DMS79 treated with DMSO at 0.1 percent for 48 hours (cell line): ENCODE measurements around the gene DYNC1LI1.

Source experiments
- DNase-seq: peaks from one replicate; lab custom pipeline; 2025; lab: John Stamatoyannopoulos, UW

The DYNC1LI1 gene

GRCh38 chr3:32570421-32571191 lies at the start of gene DYNC1LI1:
DYNC1LI1 (minus strand) TSS chr3:32570858; CDS start chr3:32570770, 88 bp downstream.
- peak; percentile 68 for DNase-seq

DNA sequence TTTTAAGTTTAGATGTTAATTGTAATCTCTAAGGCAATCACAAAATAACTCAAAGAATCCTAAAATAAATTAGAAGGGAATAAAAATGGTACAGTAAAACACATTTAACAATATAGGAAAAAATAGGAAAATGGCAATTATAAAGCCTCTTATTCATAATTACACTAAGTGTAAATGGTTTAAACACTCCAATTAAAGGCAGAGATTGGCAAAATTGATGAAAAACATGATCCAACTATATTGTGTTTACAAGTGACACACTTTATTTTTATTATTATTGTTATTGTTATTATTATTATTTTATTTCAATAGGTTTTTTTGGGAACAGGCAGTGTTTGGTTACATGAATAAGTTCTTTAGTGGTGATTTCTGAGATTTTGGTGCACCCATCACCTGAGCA lies 48.7 kb upstream of the DYNC1LI1 start:
- DNase-seq = no peak

GRCh38 chr3:32616267-32616962 lies 45.8 kb upstream of the DYNC1LI1 start:
- no peak for DNase-seq

DNA sequence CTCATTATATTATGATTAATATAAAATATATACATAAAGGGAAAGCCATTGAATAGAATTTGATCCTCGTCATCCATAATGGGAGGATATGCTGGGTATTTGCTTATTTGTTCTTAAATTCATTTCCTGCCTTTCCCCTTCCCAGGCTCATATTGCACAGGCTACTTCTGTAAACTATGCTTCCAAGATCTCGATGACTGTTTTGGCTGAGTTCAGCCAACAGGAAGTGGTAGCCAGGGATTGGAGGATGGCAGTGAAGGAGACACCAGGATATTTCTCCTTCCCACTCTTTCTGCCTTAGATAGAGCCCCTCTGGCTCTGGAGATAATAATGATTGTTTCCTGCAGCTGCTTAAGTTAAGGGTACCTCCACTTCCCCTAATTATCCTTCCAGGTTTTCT lies 44.3 kb upstream of the DYNC1LI1 start:
- no peak for DNase-seq

DNA sequence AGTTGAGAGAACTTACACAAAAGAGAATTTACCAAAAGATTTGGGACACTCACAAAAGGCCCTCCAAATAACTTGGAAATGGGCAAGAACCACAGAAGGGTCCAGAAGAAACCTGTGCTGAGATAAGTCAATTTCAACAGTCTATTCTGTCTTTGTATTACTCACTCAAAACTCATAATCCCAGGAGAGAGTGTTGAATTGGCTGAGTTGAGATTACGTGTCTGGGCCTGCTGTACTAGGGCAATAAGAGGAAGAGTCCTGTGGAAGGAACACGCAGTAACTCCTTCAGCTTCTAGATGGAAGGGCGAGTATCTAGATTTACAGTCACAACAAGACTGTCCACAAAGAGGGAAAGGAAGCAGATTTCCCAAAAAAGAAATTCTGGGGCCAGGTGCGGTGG lies 42.5 kb upstream of the DYNC1LI1 start:
- DNase-seq = no peak

- no peak for DNase-seq
Observed at GRCh38 chr3:32612547-32612946, 41.9 kb upstream of the DYNC1LI1 start.

- no peak for DNase-seq
Observed at GRCh38 chr3:32607522-32607921, 36.9 kb upstream of the DYNC1LI1 start.

DNA sequence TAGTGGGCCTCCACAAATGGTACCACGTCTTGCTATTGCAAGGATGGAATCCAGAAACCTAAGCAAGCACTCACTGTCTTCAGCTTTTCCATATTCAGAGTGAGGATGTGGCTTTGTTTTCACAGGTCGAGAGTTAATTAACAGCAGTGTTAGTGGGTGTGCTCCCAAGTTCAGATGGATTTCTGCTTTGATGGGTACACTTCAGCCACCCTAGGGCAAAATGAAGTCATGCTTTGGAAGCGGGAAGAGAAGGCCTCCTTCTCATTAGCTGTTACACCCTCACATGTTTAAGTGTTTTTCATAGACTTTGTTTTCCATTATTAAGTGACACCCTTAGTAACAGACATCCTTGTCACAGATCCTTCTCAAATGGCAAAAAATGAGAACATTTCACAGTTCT lies 36.3 kb upstream of the DYNC1LI1 start:
- DNase-seq = no peak

DNA sequence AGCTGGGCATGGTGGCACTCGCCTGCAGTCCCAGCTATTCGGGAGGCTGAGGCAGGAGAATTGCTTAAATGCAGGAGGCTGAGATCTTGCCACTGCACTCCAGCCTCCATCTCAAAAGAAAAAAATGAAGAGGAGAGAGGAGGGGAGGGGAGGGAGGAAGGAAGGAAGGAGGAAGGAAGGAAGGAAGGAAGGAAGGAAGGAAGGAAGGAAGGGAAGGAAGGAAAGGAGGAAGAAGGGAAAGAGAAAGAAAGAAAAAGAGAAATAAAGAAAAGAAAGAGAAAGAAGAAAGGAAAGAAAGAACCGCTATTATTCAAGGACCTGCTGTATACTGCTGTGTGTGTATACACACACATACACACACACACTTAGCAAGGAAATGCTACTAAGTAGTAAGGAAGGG lies 35.6 kb upstream of the DYNC1LI1 start:
- DNase-seq = no peak

- no peak for DNase-seq
Observed at GRCh38 chr3:32603064-32603463, 32.4 kb upstream of the DYNC1LI1 start.

GRCh38 chr3:32602206-32602605 lies 31.5 kb upstream of the DYNC1LI1 start:
- DNase-seq = no peak

DNA sequence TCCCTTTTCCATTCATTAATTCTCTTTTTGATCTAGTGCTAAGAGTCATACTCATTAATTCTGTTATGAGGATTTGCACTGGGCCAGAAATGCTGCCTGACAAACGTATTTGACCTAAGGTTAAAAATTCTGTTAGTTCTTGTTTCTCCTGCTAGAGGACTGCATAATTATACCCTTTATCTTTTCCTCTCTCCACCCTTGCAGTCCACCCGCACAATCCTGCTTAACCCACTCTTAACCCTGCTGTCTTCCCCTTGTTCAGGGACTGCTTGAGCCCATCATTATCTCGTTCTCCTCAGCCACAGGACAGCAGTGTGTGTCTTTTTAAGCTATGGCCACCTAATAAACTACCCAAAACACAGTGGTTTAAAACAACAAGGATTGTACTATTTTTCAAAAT lies 31.1 kb upstream of the DYNC1LI1 start:
- no peak for DNase-seq

DNA sequence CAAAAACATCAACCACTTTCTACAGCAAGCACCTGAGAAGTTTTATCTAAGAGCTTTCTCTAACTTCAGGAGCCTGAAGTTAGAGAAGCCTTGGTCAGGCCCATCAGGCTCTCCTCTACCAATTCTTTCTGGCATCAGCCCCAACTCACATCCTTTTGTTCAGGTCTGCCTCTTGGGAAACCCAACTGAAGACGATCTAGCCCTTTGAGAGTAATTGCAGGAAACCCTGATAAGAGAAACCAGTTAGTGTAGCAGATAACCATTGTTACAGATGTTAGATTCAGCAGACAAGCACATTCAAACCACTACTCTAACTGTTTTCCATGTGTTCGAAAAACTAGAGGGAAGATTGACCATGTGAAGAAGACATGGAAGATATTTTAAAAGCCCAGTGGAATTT lies 27.0 kb upstream of the DYNC1LI1 start:
- DNase-seq = no peak

GRCh38 chr3:32596909-32597369 lies 26.3 kb upstream of the DYNC1LI1 start:
- DNase-seq = no peak

- no peak for DNase-seq
Observed at GRCh38 chr3:32596282-32596908, 25.7 kb upstream of the DYNC1LI1 start.

GRCh38 chr3:32595323-32595722 lies 24.7 kb upstream of the DYNC1LI1 start:
- no peak for DNase-seq

DNA sequence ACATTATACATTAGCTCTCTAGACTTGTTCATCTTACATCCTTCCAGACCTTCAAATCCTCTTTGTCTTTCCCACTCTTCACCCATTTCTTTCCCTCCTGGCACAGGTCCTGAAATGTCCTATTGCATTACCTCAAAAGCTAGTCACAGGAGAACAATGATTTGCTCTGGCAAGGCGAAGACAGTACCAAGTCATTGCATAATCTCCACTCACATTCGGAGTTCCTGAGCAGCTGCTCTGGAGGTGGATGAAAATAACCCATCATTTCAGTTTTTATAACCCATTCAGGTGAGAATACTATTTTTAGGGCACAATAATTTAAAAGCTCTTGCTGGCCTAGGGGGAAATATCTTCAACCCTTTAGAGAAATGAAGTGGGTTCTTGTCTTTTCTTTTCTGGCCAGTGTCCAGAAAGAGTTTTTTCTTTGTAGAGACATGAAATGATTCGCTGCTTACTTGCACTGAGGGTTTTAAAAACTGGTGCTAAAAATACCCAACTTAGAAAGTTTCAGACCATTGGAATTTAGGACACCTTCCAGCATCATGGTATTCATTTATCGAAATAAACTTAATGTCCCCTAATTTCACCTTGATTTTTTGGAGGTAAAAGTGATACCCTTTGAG lies 23.4 kb upstream of the DYNC1LI1 start:
- DNase-seq = peak; percentile 67

- no peak for DNase-seq
Observed at GRCh38 chr3:32592696-32593353, 22.2 kb upstream of the DYNC1LI1 start.

DNA sequence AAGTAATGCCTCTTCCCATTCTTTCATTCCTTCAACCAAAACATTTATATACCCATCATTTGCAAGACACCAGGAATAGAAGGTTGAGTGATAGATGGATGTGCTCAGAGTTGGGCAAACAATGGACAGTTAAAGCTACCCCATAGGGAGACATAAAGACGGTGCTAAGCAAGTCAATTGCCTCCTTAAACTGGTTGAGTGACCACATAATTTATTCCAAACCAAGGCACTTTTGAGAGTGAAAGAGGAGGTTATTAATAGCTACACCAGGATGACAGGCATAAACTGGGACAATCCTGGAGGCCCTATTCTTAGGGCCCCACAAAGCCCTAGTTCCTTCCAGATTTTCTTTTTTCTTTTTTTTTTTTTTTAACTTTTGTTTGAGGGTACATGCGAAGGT lies 21.4 kb upstream of the DYNC1LI1 start:
- peak; percentile 33 for DNase-seq

DNA sequence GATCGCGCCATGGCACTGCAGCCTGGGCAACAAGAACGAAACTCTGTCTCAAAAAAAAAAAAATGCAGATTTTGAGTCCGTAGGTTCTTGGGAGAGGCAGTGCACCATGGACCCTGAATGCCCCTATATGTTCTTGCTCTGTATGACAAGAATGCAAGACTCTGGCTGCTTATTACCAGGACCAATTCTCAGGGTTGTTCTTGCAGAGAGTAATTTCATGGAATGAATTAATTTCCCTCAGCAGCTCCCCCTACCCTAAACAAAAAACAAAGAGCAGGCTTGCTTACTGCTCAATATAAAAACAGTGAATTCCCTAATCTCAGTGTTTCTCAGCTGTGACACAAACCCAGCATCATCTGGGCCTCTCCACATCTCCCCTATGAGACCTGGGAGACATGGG lies 20.5 kb upstream of the DYNC1LI1 start:
- no peak for DNase-seq

DNA sequence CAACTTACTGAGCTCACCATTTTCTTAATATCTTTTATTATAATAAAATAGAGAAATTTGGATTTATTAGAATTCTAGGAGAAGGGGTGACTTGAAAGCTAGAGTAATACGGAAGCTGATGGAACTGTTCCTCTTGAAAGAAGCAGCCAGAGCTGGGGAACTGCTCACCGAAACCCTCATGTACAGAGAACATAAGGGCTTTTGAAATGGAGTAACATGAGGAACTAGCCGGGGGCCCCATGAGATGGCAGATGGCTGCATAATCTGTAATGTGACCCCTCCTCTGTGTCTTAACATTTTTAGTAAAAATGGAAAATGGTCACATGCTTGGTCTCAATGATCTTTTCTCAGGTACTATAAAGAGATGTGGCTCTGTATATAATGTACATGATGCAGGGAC lies 15.7 kb upstream of the DYNC1LI1 start:
- DNase-seq = no peak

DNA sequence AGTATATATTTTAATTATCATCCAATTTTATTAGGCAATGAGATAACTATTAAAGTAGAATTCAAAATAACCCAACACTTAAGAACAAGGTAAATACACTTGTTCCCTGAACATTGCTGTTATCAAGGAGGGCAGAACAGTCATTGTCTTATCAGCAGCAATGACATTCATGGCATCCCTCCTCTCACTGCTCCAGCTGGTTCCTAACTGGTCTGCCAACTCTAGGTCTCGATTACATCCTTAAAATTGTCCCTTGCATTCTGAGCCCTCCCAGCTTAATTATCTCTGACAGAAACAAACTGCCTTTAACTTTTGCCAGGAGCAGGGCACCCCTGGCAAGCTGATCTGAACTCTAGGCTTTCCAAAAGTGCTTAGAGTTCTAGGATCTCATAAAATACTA lies 14.0 kb upstream of the DYNC1LI1 start:
- no peak for DNase-seq
